ENCODE results near the gene MTURN.

The MTURN gene

GRCh38 chr7:30148426-30148825 lies 13.6 kb downstream of the MTURN start:
- TF ChIP-seq FOXM1 (IDR thresholded peaks at IDR 0.05; ENCODE audit: borderline replicate concordance, low read depth) (no peak), NFIC (IDR thresholded peaks at IDR 0.05) (no peak), ZBTB7A (IDR thresholded peaks at IDR 0.05; ENCODE audit: low read depth) (no peak)

- TF ChIP-seq FOXM1 (IDR thresholded peaks at IDR 0.05; ENCODE audit: borderline replicate concordance, low read depth): no peak
- no peak for TF ChIP-seq CREB1 (IDR thresholded peaks at IDR 0.05; ENCODE audit: low read depth)
- TF ChIP-seq NFIC (IDR thresholded peaks at IDR 0.05): no peak
- no peak for TF ChIP-seq ZBTB7A (IDR thresholded peaks at IDR 0.05; ENCODE audit: low read depth)
- TF ChIP-seq USF1 (IDR thresholded peaks at IDR 0.05): no peak
- no peak for TF ChIP-seq TCF12 (IDR thresholded peaks at IDR 0.05; ENCODE audit: low read depth)
Measured at GRCh38 chr7:30148951-30149459, 14.2 kb downstream of the MTURN start.

GRCh38 chr7:30149640-30150272 lies 15.0 kb downstream of the MTURN start:
- TF ChIP-seq ZBTB7A (IDR thresholded peaks at IDR 0.05; ENCODE audit: low read depth) (no peak), EP300 (IDR thresholded peaks at IDR 0.05; ENCODE audit: borderline replicate concordance) (no peak), FOXM1 (IDR thresholded peaks at IDR 0.05; ENCODE audit: borderline replicate concordance, low read depth) (no peak), TAF1 (IDR thresholded peaks at IDR 0.05; ENCODE audit: low read depth) (no peak), USF1 (IDR thresholded peaks at IDR 0.05) (no peak), NFIC (IDR thresholded peaks at IDR 0.05) (no peak), TEAD4 (IDR thresholded peaks at IDR 0.05) (no peak), CREB1 (IDR thresholded peaks at IDR 0.05; ENCODE audit: low read depth) (no peak), EGR1 (IDR thresholded peaks at IDR 0.05) (no peak), RAD21 (IDR thresholded peaks at IDR 0.05; ENCODE audit: low read depth) (no peak), REST (IDR thresholded peaks at IDR 0.05; ENCODE audit: low read depth) (no peak), YY1 (IDR thresholded peaks at IDR 0.05; ENCODE audit: low read depth) (no peak), CEBPB (IDR thresholded peaks at IDR 0.05) (no peak), TCF12 (IDR thresholded peaks at IDR 0.05; ENCODE audit: low read depth) (no peak), MAX (IDR thresholded peaks at IDR 0.05) (no peak)

- no peak for TF ChIP-seq TEAD4 (IDR thresholded peaks at IDR 0.05)
- no peak for TF ChIP-seq REST (IDR thresholded peaks at IDR 0.05; ENCODE audit: low read depth)
- TF ChIP-seq NFIC (IDR thresholded peaks at IDR 0.05): no peak
- TF ChIP-seq CEBPB (IDR thresholded peaks at IDR 0.05): no peak
- no peak for TF ChIP-seq MAX (IDR thresholded peaks at IDR 0.05)
- TF ChIP-seq RAD21 (IDR thresholded peaks at IDR 0.05; ENCODE audit: low read depth): no peak
- no peak for TF ChIP-seq CREB1 (IDR thresholded peaks at IDR 0.05; ENCODE audit: low read depth)
- TF ChIP-seq TAF1 (IDR thresholded peaks at IDR 0.05; ENCODE audit: low read depth): no peak
- no peak for TF ChIP-seq USF1 (IDR thresholded peaks at IDR 0.05)
- TF ChIP-seq TCF12 (IDR thresholded peaks at IDR 0.05; ENCODE audit: low read depth): no peak
- TF ChIP-seq EP300 (IDR thresholded peaks at IDR 0.05; ENCODE audit: borderline replicate concordance): no peak
- TF ChIP-seq FOXM1 (IDR thresholded peaks at IDR 0.05; ENCODE audit: borderline replicate concordance, low read depth): no peak
- TF ChIP-seq YY1 (IDR thresholded peaks at IDR 0.05; ENCODE audit: low read depth): no peak
- TF ChIP-seq ZBTB7A (IDR thresholded peaks at IDR 0.05; ENCODE audit: low read depth): no peak
- no peak for TF ChIP-seq EGR1 (IDR thresholded peaks at IDR 0.05)
Measured at GRCh38 chr7:30150711-30151110, 15.9 kb downstream of the MTURN start.

GRCh38 chr7:30154111-30154587 lies 19.4 kb downstream of the MTURN start:
- TF ChIP-seq TEAD4 (IDR thresholded peaks at IDR 0.05): no peak
- TF ChIP-seq REST (IDR thresholded peaks at IDR 0.05; ENCODE audit: low read depth): no peak
- no peak for TF ChIP-seq TCF12 (IDR thresholded peaks at IDR 0.05; ENCODE audit: low read depth)
- no peak for TF ChIP-seq CREB1 (IDR thresholded peaks at IDR 0.05; ENCODE audit: low read depth)
- TF ChIP-seq TAF1 (IDR thresholded peaks at IDR 0.05; ENCODE audit: low read depth): no peak
- no peak for TF ChIP-seq RAD21 (IDR thresholded peaks at IDR 0.05; ENCODE audit: low read depth)
- no peak for TF ChIP-seq USF1 (IDR thresholded peaks at IDR 0.05)
- TF ChIP-seq ZBTB7A (IDR thresholded peaks at IDR 0.05; ENCODE audit: low read depth): no peak
- no peak for TF ChIP-seq FOXM1 (IDR thresholded peaks at IDR 0.05; ENCODE audit: borderline replicate concordance, low read depth)
- TF ChIP-seq EP300 (IDR thresholded peaks at IDR 0.05; ENCODE audit: borderline replicate concordance): no peak
- TF ChIP-seq CEBPB (IDR thresholded peaks at IDR 0.05): no peak
- TF ChIP-seq NFIC (IDR thresholded peaks at IDR 0.05): no peak
- TF ChIP-seq MAX (IDR thresholded peaks at IDR 0.05): no peak
- no peak for TF ChIP-seq EGR1 (IDR thresholded peaks at IDR 0.05)
- TF ChIP-seq YY1 (IDR thresholded peaks at IDR 0.05; ENCODE audit: low read depth): no peak

Data from Ishikawa (cell line).